NCI-H2107 treated with DMSO at 0.1 percent for 48 hours (cell line): Measurements from ENCODE around the gene ZNF728.
"Not testable (repeated sequence)": the region's sequence is repeated elsewhere in the genome, so short reads cannot be mapped to it uniquely, and the experiment has no call there.

Experiments
- DNase-seq: peaks from one replicate; lab custom pipeline; 2025; ENCODE audit not compliant: unreplicated experiment; lab: John Stamatoyannopoulos, UW

Gene ZNF728

DNA sequence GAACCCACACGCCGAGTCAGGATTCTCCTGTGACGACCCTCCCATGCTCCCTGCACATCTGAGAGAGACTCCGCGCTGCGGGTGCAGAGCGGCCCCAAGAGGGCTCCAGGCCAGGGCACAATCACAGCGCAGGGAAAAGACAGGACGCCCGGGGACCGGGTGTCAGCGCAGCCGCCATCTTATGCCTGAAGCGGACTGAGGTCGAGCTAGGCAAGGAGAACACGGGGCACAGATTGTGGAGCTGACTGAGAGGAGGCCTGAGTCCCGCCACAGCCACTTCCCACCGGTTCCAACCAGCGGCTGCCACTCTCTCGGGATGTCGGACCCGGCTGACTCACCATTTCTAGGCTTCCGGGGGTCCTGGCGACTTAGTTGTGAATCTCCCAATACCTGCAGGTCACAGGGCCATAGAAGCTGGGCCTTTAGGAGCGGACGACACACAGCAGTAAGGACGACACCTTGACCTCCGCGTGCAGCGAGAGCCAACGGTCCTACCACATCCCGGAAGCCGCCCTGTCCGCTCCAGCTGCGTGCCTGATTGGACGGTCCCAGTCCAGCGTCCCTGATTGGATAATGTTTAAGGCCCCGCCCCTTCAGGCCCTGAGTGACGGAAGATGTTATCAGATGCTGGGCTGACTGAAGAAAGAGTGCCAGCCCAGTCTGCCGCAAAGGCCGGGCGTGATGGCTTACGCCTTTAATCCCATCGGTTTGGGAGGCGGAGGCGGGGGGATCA is at the start of gene ZNF728:
ZNF728 (minus strand) TSS at position 487 of the 733 bp plus-strand sequence; CDS start at position 341, 146 bp downstream.
- no peak for DNase-seq

GRCh38 chr19:23052349-23052748 is 49.4 kb upstream of the ZNF728 start:
- no peak for DNase-seq

GRCh38 chr19:23049256-23049655 is 46.3 kb upstream of the ZNF728 start:
- no peak for DNase-seq

DNA sequence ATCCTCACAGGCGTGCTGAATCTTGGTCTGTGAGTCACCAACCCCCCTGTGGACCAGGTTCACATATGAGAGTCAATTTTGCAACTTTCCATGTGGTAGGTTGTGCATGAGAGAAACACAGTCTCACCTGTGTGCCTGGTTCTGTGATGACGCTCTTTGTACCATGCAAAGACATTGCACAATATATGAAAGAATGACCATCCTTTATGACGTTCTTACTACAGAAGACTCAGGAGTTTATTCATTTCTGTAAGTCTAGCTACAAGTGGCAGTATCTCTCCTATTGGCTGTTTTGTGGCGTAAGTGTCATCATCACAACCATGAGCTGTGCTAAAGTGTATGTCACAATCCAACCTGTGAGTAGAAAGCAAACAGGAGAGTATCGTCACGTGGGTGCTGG is 43.8 kb upstream of the ZNF728 start:
- DNase-seq = no peak

DNA sequence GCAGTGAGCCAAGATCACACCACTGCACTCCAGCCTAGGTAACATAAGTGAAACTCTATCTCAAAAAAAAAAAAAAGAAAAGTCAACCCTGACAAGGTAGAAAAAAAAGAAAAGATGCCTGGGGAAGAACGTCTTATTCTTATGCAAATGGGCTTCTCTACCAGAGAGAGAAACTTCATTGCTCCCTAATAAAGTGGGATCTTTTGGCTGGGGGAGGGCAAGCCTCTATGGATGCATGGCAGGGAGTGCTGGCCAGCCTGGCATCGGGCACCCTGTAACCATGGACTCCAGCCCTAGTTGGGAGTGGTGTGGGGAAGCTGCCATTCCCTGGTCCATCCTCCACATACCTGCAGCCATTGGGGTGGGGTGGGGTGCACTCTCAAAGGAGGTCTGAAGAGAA is 30.7 kb upstream of the ZNF728 start:
- no peak for DNase-seq

DNA sequence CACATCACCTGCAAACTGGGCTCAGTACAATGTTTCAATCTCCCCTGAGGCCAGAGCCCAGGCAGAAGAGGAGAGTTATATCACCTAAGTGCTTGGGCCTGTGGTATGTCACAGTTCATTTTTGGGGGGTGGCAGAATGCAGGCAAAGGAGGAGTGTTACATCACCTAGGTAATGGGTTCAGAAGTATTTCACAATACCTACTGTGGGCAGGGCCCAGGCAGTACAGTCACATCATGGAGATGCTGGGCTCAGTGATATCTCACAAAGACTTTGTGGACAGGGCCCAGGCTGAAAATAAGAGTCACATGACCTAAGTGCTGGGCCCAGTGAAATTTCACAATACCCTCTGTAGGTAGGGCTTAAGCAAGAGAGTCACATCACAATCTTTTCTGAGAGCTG is 12.7 kb upstream of the ZNF728 start:
- no peak for DNase-seq

DNA sequence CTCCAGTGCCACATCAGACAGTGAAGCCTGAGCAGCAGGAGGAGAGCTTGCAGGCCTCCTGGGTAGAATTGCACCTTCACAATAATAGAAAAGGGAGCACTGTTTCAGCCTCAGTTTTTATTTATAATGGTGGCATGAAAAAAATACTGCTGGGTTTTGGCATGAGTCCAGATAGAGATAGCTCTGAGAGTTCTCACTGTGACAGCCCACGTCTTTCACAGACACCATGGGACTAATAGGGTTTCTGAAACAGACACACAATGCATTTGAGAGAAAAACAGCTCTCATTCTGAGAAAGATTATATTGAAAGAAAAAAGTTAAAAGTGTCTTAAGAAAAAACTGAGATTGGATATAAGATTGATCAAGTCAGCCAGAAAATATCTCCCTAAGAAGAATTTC is 8.0 kb downstream of the ZNF728 start:
- DNase-seq = not testable (repeated sequence)

DNA sequence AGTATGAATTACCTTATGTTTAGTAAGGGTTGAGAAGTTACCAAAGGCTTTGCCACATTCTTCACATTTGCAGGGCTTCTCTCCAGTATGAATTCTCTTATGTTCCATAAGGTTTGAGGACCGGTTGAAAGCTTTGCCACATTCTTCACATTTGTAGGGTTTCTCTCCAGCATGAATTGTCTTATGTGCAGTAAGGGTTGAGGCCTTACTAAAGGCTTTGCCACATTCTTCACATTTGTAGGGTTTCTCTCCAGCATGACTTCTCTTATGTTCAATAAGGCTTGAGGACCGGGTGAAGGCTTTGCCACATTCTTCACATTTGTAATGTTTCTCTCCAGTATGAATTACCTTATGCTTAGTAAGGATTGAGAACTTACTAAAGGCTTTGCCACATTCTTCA is 26.7 kb downstream of the ZNF728 start:
- DNase-seq = no peak

- not testable (repeated sequence) for DNase-seq
Measured at GRCh38 chr19:22975546-22976136, 27.3 kb downstream of the ZNF728 start.

DNA sequence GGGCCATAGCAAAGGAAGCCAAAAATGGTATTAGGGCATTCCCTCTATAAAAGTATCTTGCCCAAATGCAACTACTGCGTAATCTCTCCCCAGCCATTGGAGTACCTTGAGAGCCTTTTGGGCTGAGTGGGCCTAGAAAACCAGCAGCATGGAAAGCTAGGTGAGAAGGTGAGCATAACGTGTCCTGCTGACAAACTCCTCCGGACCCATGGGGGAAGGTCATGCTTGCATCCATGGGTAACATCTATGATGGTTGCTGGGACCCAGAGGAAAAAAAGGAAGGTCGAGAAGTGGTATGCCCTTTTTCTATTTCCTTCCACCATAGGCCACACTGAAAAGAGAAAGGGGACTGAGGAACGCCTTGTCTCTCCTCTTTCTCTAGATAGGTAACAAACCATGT is 57.4 kb downstream of the ZNF728 start:
- DNase-seq = no peak

DNA sequence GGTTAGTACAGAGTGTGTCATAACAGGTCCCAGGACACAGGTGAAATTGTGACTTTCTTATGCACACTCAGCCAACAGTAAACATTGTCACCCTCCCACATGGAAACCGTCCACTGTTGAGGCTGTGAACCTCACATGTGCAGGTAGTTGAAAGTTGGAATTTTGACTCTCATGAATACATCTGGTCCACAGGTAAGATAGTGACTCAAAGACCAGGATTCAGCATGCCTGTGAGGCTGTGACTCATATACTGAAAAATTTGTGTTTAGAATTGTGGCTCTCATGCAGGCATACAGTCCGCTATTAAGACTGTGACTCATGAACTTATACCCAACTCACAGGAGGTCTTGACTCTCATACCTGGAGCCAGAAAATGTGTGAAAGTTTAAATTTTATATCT is 67.8 kb downstream of the ZNF728 start:
- DNase-seq = no peak

DNA sequence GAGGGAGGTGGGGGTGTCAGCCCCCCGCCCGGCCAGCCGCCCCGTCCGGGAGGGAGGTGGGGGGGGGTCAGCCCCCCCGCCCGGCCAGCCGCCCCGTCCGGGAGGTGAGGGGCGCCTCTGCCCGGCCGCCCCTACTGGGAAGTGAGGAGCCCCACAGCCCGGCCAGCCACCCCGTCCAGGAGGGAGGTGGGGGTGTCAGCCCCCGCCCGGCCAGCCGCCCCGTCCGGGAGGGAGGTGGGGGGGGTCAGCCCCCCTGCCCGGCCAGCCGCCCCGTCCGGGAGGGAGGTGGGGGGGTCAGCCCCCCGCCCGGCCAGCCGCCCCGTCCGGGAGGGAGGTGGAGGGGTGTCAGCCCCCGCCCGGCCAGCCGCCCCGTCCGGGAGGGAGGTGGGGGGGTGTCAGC is 75.4 kb downstream of the ZNF728 start:
- not testable (repeated sequence) for DNase-seq

DNA sequence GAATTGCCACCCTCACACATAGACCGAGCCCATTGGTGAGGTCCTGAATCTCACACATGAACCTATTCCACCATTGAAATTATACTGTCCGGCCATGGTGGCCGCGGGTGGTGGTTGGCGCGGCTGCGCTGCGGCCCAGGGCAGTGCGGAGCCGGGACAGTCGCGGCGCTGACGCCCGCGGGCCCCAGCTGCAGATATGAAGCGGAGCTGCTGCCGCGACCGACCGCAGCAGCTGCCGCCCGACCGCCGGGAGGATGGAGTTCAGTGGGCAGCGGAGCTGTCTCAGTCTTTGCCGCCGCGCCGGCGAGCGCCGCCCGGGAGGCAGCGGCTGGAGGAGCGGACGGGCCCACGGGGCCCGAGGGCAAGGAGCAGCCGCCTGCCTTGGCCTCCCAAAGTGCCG is 77.8 kb downstream of the ZNF728 start:
- not testable (repeated sequence) for DNase-seq
